Gastrocnemius medialis (tissue), 4 donors: ENCODE measurements around the gene SP110. TPM values are rescaled to one million over a fixed set of nuclear protein-coding genes. Genes with fewer than 3 reads are reported as not detected.

Experiments
- ATAC-seq, 2 donors: fragments of 150-250 bp; one replicate each; pipeline ENCODE4 v1.9.1; 2016
- DNase-seq, 2 donors: peaks; one replicate each; pipeline ENCODE4 v3.0.0-alpha.2; 2019
- H3K27ac ChIP-seq, 4 donors: fragments of 200-600 bp; sonication (generic); 1 replicate in 1 of 4; 2 replicates in 3 of 4; pipeline ENCODE4 v1.5.1; 2016 to 2018; ENCODE audit warnings: mild to moderate bottlenecking in 2 of 4, moderate library complexity in 1 of 4
- H3K27me3 ChIP-seq, 3 donors: fragments of 200-600 bp; sonication (generic) in 2 of 3; 1 replicate in 1 of 3; 2 replicates in 2 of 3; pipeline versions ENCODE4 v1.5.1 to v1.6.0; 2016 to 2019; ENCODE audit warnings: mild to moderate bottlenecking in 1 of 3, moderate library complexity in 1 of 3
- H3K36me3 ChIP-seq, 2 donors: fragments of 200-600 bp; sonication (generic) in 1 of 2; one replicate each; pipeline ENCODE4 v1.5.1; 2017 to 2018
- H3K4me1 ChIP-seq, 2 donors: fragments of 200-600 bp; sonication (generic) in 1 of 2; one replicate each; pipeline ENCODE4 v1.5.1; 2016 to 2017; ENCODE audit warnings: mild to moderate bottlenecking in 2 of 2
- H3K4me3 ChIP-seq, 4 donors: fragments of 200-600 bp; sonication (generic) in 3 of 4; 1 replicate in 1 of 4; 2 replicates in 3 of 4; pipeline ENCODE4 v1.5.1; 2016 to 2019; ENCODE audit warnings: mild to moderate bottlenecking in 2 of 4
- H3K9me3 ChIP-seq, 3 donors: fragments of 200-600 bp; sonication (generic) in 2 of 3; 1 replicate in 1 of 3; 2 replicates in 2 of 3; pipeline ENCODE4 v1.5.1; 2016 to 2019
- CTCF ChIP-seq, 5 experiments: fragments of 450-650 bp in 3 of 5; fragments of 200-600 bp in 2 of 5; sonication (generic) in 2 of 5; IDR thresholded peaks in 4 of 5; conservative IDR thresholded peaks in 1 of 5; 1 replicate in 4 of 5; 2 replicates in 1 of 5; pipeline ENCODE4 v1.5.1; 2016 to 2019; ENCODE audit warnings: antibody characterized with exemption in 5 of 5, mild to moderate bottlenecking in 3 of 5, moderate library complexity in 3 of 5
- POLR2A ChIP-seq, 2 donors: fragments of 450-650 bp; IDR thresholded peaks; one replicate each; pipeline ENCODE4 v1.6.1; 2017; ENCODE audit warnings: antibody characterized with exemption in 2 of 2, mild to moderate bottlenecking in 2 of 2, moderate library complexity in 2 of 2
- in situ Hi-C, 4 donors: fragments of 200-750 bp; cut with MboI; loops; one replicate each; pipeline versions ENCODE4 v1.15.0 to v1.8.0; 2017; ENCODE audit warnings: low sequenced_read_pairs in 4 of 4
- intact Hi-C: fragments of 100-400 bp; cut with DNase I; formaldehyde crosslinking; loops from one replicate; pipeline ENCODE4 v1.15.1; 2023; ENCODE audit warnings: low total_unique reads
- total RNA-seq, 4 donors: library from RNA; depleted of rRNA; stranded (reverse); fragments of >200 nt; gene quantifications; one replicate each; pipeline versions ENCODE4 v1.1.0 to v1.2.3, GENCODE V29; 2016

Gene SP110
- total RNA-seq, 4 donors from 2014 or later, result 3.0 to 7.0 (median 6.5) TPM

DNA sequence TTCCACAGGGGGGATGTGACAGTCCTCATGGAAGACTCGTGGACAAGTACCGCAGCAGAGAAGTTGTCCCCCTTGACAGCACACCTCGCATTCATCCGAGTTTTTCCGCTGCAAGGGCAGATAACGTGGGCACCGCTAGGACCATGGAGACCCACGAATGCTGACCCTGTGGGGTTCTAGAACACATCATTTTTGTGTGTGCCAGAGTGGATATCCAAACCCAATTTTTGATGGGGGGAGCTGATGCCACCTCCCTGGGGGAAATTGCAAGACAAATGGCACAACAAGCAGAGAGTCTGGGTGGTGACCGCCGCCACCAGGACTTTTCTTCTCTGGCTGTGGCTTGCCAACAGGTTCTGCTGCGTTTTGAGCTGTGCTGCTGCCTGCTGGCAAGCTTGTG, 46.9 kb downstream of the SP110 start:
- Histone ChIP-seq H3K27me3 (no peaks in the 10 kb centered on the region), H3K9me3 (no peaks in the 10 kb centered on the region), H3K36me3 (peaks cover 0 to 9% of the 10 kb centered on the region in 2 donors), H3K4me3 (no peak overlapping the region), H3K27ac (no peak overlapping the region), H3K4me1 (no peaks in the 10 kb centered on the region)
- TF ChIP-seq POLR2A (IDR thresholded peaks at IDR 0.05) (no peak), CTCF (IDR thresholded peaks at IDR 0.05 in 4 of 5, conservative IDR thresholded peaks at IDR 0.05 in 1 of 5) (no peak)
- in situ Hi-C loops, result no loop called here
- ATAC-seq (no peak), DNase-seq (no peak)
- intact Hi-C loops, result no loop called here

DNA sequence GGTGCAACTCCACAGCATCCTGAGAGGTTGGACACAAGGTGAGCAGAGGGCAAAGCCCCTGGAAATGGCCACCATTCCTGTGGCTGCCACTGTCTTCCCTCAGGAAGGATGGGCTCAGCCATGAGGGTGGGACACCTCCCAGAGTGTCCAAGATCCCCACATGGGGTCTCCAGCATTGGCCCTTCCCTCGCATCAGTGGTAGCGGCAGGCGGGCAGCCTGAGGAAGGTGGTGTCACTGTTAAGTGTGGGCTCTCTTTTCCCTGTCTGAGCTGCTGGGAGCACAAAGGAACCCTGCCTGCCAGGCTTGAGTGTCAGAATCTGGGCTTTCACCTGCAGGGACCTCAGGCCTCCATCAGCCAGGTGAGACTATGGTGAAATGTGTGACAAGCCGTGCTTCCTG, 47.6 kb downstream of the SP110 start:
- in situ Hi-C loops, result no loop called here
- H3K4me1 ChIP-seq, result no peaks in the 10 kb centered on the region
- no peak overlapping the region for H3K4me3 ChIP-seq
- no peak overlapping the region for H3K27ac ChIP-seq
- DNase-seq (no peak), ATAC-seq (no peak)
- no peaks in the 10 kb centered on the region for H3K27me3 ChIP-seq
- H3K9me3 ChIP-seq, result no peaks in the 10 kb centered on the region
- no peak for TF ChIP-seq POLR2A (IDR thresholded peaks at IDR 0.05)
- no peak for TF ChIP-seq CTCF (IDR thresholded peaks at IDR 0.05 in 4 of 5, conservative IDR thresholded peaks at IDR 0.05 in 1 of 5)
- intact Hi-C loops, result no loop called here
- H3K36me3 ChIP-seq, result peaks cover 0 to 2% of the 10 kb centered on the region in 2 donors

- intact Hi-C loops, result no loop called here
- peak; percentile 51 to 77 for ATAC-seq
Measured at GRCh38 chr2:230170532-230170931, 49.3 kb downstream of the SP110 start.

DNA sequence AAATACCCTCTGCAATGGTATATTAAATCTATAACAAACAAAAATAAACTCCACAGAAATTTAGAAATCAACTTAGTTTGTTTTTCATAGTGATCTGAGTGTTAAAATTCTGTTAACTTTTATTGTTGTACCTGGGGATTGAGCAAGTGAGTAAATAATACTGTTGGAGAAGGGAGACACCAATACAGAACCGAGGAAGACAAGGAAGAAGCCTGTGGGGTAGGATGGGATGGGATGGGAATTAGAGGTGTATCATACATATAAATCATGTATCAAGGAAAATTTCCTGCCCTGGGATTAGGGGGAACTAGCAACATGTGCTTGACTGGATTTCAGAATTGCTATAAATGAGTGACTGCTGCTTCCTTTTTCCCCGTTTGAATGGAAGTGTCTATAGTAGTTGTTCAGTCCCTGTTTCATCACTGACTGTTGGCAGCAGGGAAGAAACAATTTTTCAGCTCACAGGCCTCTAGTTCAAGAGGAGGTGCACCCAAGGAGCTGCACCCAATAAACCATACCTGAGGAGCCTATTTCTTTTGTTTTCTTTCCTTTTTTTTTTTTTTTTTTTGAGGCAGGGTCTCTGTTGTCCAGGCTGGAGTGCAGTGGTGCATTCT, 53.1 kb downstream of the SP110 start:
- in situ Hi-C loops (no loop called here), intact Hi-C loops (no loop called here)
- Histone ChIP-seq H3K9me3 (no peaks in the 10 kb centered on the region), H3K27ac (no peak overlapping the region), H3K4me1 (no peaks in the 10 kb centered on the region), H3K4me3 (no peak overlapping the region), H3K36me3 (no peaks in the 10 kb centered on the region), H3K27me3 (no peaks in the 10 kb centered on the region)
- no peak for DNase-seq
- ATAC-seq, result no peak
- TF ChIP-seq POLR2A (IDR thresholded peaks at IDR 0.05) (no peak), CTCF (IDR thresholded peaks at IDR 0.05 in 4 of 5, conservative IDR thresholded peaks at IDR 0.05 in 1 of 5) (no peak)

More at GRCh38 chr2:230170532-230170931, 49.3 kb downstream of the SP110 start:
- no peak for DNase-seq
- no peaks in the 10 kb centered on the region for H3K4me1 ChIP-seq
- no peaks in the 10 kb centered on the region for H3K36me3 ChIP-seq
- no peaks in the 10 kb centered on the region for H3K27me3 ChIP-seq
- no peak for TF ChIP-seq POLR2A (IDR thresholded peaks at IDR 0.05)
- no peak for TF ChIP-seq CTCF (IDR thresholded peaks at IDR 0.05 in 4 of 5, conservative IDR thresholded peaks at IDR 0.05 in 1 of 5)
- H3K9me3 ChIP-seq, result no peaks in the 10 kb centered on the region
- no peak overlapping the region for H3K4me3 ChIP-seq
- peak overlapping the region; percentile 46 to 65 (median 59) for H3K27ac ChIP-seq
- in situ Hi-C loops, result no loop called here

- Histone ChIP-seq H3K9me3 (no peaks in the 10 kb centered on the region), H3K27me3 (no peaks in the 10 kb centered on the region), H3K36me3 (no peaks in the 10 kb centered on the region), H3K4me1 (no peaks in the 10 kb centered on the region), H3K4me3 (no peak overlapping the region), H3K27ac (no peak overlapping the region)
- ATAC-seq, result no peak
- intact Hi-C loops, result loop anchor here (5.0 kb wide), 1 partner anchor 97 kb away; the partner anchor contains the start of gene SLC16A14
- TF ChIP-seq POLR2A (IDR thresholded peaks at IDR 0.05), result no peak
- no peak for TF ChIP-seq CTCF (IDR thresholded peaks at IDR 0.05 in 4 of 5, conservative IDR thresholded peaks at IDR 0.05 in 1 of 5)
- no peak for DNase-seq
- in situ Hi-C loops, result no loop called here
Measured at GRCh38 chr2:230164139-230164538, 55.6 kb downstream of the SP110 start.
